CD14-positive monocyte (primary cell): ENCODE data around the gene CDC42EP3. TPM values are rescaled to one million over a fixed set of nuclear protein-coding genes. Genes with fewer than 3 reads are reported as not detected.

ENCODE experiments used
- DNase-seq, 3 donors: peaks; one replicate each; pipeline ENCODE4 v3.0.0-alpha.2; 2011 to 2022
- H2AFZ ChIP-seq: 2 replicates; pipeline ENCODE4 v1.6.0; 2012; ENCODE audit warnings: mild to moderate bottlenecking, low read depth, low read length, inconsistent platforms; ENCODE audit not compliant: insufficient read depth, poor library complexity, severe bottlenecking
- H3K27ac ChIP-seq, 2 donors: 1 replicate in 1 of 2; 2 replicates in 1 of 2; pipeline ENCODE4 v1.5.1; 2012 to 2013; ENCODE audit warnings: low read length in 2 of 2, control low read depth in 1 of 2, inconsistent platforms in 1 of 2, low read depth in 1 of 2, mild to moderate bottlenecking in 1 of 2
- H3K27me3 ChIP-seq, 2 donors: one replicate each; pipeline versions ENCODE4 v1.6.0 to v1.6.1; 2011 to 2013; ENCODE audit warnings: low read length in 2 of 2; ENCODE audit not compliant: control insufficient read depth in 2 of 2, insufficient read depth in 2 of 2
- H3K36me3 ChIP-seq, 2 donors: replicated peaks in 1 of 2; 1 replicate in 1 of 2; 2 replicates in 1 of 2; pipeline versions ENCODE4 v1.5.1 to v1.6.1; 2012 to 2013; ENCODE audit warnings: low read length in 2 of 2, control low read depth in 1 of 2, inconsistent platforms in 1 of 2, mild to moderate bottlenecking in 1 of 2; ENCODE audit not compliant: insufficient read depth in 2 of 2, control insufficient read depth in 1 of 2
- H3K4me1 ChIP-seq, 2 donors: 1 replicate in 1 of 2; 2 replicates in 1 of 2; pipeline versions ENCODE4 v1.5.1 to v1.6.1; 2012 to 2013; ENCODE audit warnings: low read length in 2 of 2, control low read depth in 1 of 2, inconsistent platforms in 1 of 2, mild to moderate bottlenecking in 1 of 2, moderate library complexity in 1 of 2; ENCODE audit not compliant: insufficient read depth in 2 of 2, control insufficient read depth in 1 of 2
- H3K4me2 ChIP-seq: replicated peaks from 2 replicates; pipeline ENCODE3; 2012; ENCODE audit warnings: low read length, moderate library complexity, mild to moderate bottlenecking; ENCODE audit not compliant: poor library complexity, severe bottlenecking; ENCODE audit errors: extremely low read depth
- H3K4me3 ChIP-seq, 3 experiments: fragments of 200-600 bp in 1 of 3; sonication (generic) in 1 of 3; replicated peaks in 1 of 3; 1 replicate in 2 of 3; 2 replicates in 1 of 3; pipeline ENCODE4 v1.5.1; 2011 to 2013; ENCODE audit warnings: low read length in 3 of 3, mild to moderate bottlenecking in 3 of 3, control low read depth in 2 of 3, low read depth in 2 of 3, inconsistent platforms in 1 of 3, moderate library complexity in 1 of 3
- H3K79me2 ChIP-seq: 2 replicates; pipeline ENCODE4 v1.6.0; 2012; ENCODE audit warnings: mild to moderate bottlenecking, control low read depth, inconsistent platforms, low read length, moderate library complexity; ENCODE audit not compliant: insufficient read depth
- H3K9ac ChIP-seq: 2 replicates; pipeline ENCODE4 v1.6.0; 2017; ENCODE audit warnings: low read length, mild to moderate bottlenecking; ENCODE audit not compliant: insufficient read depth, poor library complexity, severe bottlenecking
- H3K9me3 ChIP-seq, 2 donors: replicated peaks in 1 of 2; 1 replicate in 1 of 2; 2 replicates in 1 of 2; pipeline versions ENCODE4 v1.5.1 to v1.6.1; 2012 to 2013; ENCODE audit warnings: low read length in 2 of 2, control low read depth in 1 of 2; ENCODE audit not compliant: control insufficient read depth in 1 of 2, insufficient read depth in 1 of 2
- H4K20me1 ChIP-seq: 2 replicates; pipeline ENCODE4 v1.6.0; 2012; ENCODE audit warnings: mild to moderate bottlenecking, low read length, control low read depth, moderate library complexity; ENCODE audit not compliant: insufficient read depth
- H3K27ac Mint-ChIP-seq, 7 donors: one replicate each; pipeline ENCODE4 v1.8.0; 2020; ENCODE audit warnings: mild to moderate bottlenecking in 7 of 7, mixed read lengths in 7 of 7, moderate library complexity in 6 of 7, inconsistent platforms in 2 of 7
- H3K27me3 Mint-ChIP-seq, 3 donors: one replicate each; pipeline ENCODE4 v1.8.0; 2021 to 2022; ENCODE audit warnings: low read depth in 3 of 3, mild to moderate bottlenecking in 3 of 3, mixed read lengths in 3 of 3, moderate library complexity in 3 of 3, inconsistent platforms in 1 of 3
- H3K36me3 Mint-ChIP-seq, 2 donors: one replicate each; pipeline ENCODE4 v1.8.0; 2020; ENCODE audit warnings: mixed read lengths in 2 of 2, inconsistent platforms in 1 of 2, mild to moderate bottlenecking in 1 of 2
- H3K4me1 Mint-ChIP-seq: one replicate; pipeline ENCODE4 v1.8.0; 2020; ENCODE audit warnings: mild to moderate bottlenecking, mixed read lengths
- H3K4me3 Mint-ChIP-seq, 2 donors: one replicate each; pipeline ENCODE4 v1.8.0; 2020; ENCODE audit warnings: mild to moderate bottlenecking in 2 of 2, mixed read lengths in 2 of 2, moderate library complexity in 1 of 2
- H3K9me3 Mint-ChIP-seq, 7 donors: one replicate each; pipeline ENCODE4 v1.8.0; 2020 to 2022; ENCODE audit warnings: mixed read lengths in 7 of 7, mild to moderate bottlenecking in 6 of 7, moderate library complexity in 6 of 7, inconsistent platforms in 2 of 7
- CTCF ChIP-seq: fragments of 200-600 bp; IDR thresholded peaks from one replicate; pipeline ENCODE4 v1.8.0; 2022; ENCODE audit warnings: antibody characterized with exemption, mild to moderate bottlenecking
- WGBS: methylation state at CpG from one replicate; pipeline ENCODE4 v1.1.5; 2013; ENCODE audit warnings: missing lambda C conversion rate; ENCODE audit not compliant: insufficient coverage; 5-methylcytosine and 5-hydroxymethylcytosine counted together
- intact Hi-C, 2 donors: fragments of 100-400 bp; cut with micrococcal nuclease; formaldehyde crosslinking; loops; one replicate each; pipeline versions ENCODE4 v1.15.0 to v1.15.1; 2023
- polyA plus RNA-seq, 3 donors: library from polyadenylated mRNA; depleted of rRNA in 1 of 3; unstranded in 2 of 3; stranded (reverse) in 1 of 3; fragments of 300-500 nt in 2 of 3; fragments of >200 nt in 1 of 3; fragmentation: Illumina TruSeq in 2 of 3; gene quantifications; 1 replicate in 2 of 3; 2 replicates in 1 of 3; pipeline ENCODE4 v1.2.3, GENCODE V29; 2012 to 2021

CDC42EP3 gene
- polyA plus RNA-seq, 3 donors: 179 to 272 (median 249) TPM

- no peak for DNase-seq
- no peaks in the 10 kb centered on the region for H3K79me2 ChIP-seq
- peaks cover 23 to 54% of the 10 kb centered on the region in 2 donors for H3K4me1 ChIP-seq
- Mint-ChIP-seq H3K27ac (peak overlapping the region in 2 of 7 donors; percentile 50 to 58), H3K4me3 (no peak overlapping the region), H3K9me3 (no peaks in the 10 kb centered on the region), H3K36me3 (peaks cover 4 to 10% of the 10 kb centered on the region in 2 donors), H3K4me1 (peaks cover 54% of the 10 kb centered on the region), H3K27me3 (peaks cover 0 to 5% (median 1%) of the 10 kb centered on the region in 3 donors)
- H3K4me2 ChIP-seq: no peak overlapping the region
- no peak for TF ChIP-seq CTCF
- H4K20me1 ChIP-seq: no peaks in the 10 kb centered on the region
- no peaks in the 10 kb centered on the region for H3K27me3 ChIP-seq
- intact Hi-C loops: no loop called here
- H3K9ac ChIP-seq: no peak overlapping the region
- H3K27ac ChIP-seq: no peak overlapping the region
- H3K9me3 ChIP-seq: no peaks in the 10 kb centered on the region
- 21% methylated on average over 8 of the region's 11 CpGs for WGBS
- peak overlapping the region; percentile 31 for H2AFZ ChIP-seq
- no peak overlapping the region for H3K4me3 ChIP-seq
- no peaks in the 10 kb centered on the region for H3K36me3 ChIP-seq
Measured at GRCh38 chr2:37625796-37626571, 45.5 kb downstream of the CDC42EP3 start.

- Mint-ChIP-seq H3K4me1 (peaks cover 47% of the 10 kb centered on the region), H3K4me3 (no peak overlapping the region), H3K27ac (peak overlapping the region in 5 of 7 donors; percentile 67 to 94 (median 86)), H3K36me3 (peaks cover 4 to 10% of the 10 kb centered on the region in 2 donors), H3K9me3 (no peaks in the 10 kb centered on the region), H3K27me3 (peaks cover 0 to 5% (median 1%) of the 10 kb centered on the region in 3 donors)
- H3K4me3 ChIP-seq: no peak overlapping the region
- H2AFZ ChIP-seq: no peak overlapping the region
- no peak overlapping the region for H3K9ac ChIP-seq
- no peaks in the 10 kb centered on the region for H4K20me1 ChIP-seq
- peaks cover 23 to 51% of the 10 kb centered on the region in 2 donors for H3K4me1 ChIP-seq
- H3K36me3 ChIP-seq: no peaks in the 10 kb centered on the region
- H3K9me3 ChIP-seq: no peaks in the 10 kb centered on the region
- H3K27ac ChIP-seq: peak overlapping the region in 1 of 2 donors; percentile 91
- DNase-seq: peak in 1 of 3 donors; percentile 44
- intact Hi-C loops: no loop called here
- H3K79me2 ChIP-seq: no peaks in the 10 kb centered on the region
- no peak for TF ChIP-seq CTCF
- no peaks in the 10 kb centered on the region for H3K27me3 ChIP-seq
- H3K4me2 ChIP-seq: no peak overlapping the region
Measured at GRCh38 chr2:37625156-37625555, 46.3 kb downstream of the CDC42EP3 start.
